Measurements from ENCODE around the gene ATP8B3. TPM values are rescaled to one million over a fixed set of nuclear protein-coding genes. Genes with fewer than 3 reads are reported as not detected.
A peak's percentile ranks its signal among the peaks of the same experiment; 100 is the strongest.
"Not testable (repeated sequence)": the region's sequence is repeated elsewhere in the genome, so short reads cannot be mapped to it uniquely, and the experiment has no call there.

ATP8B3 gene
- total RNA-seq, 1 donor from 2014 or later, result 0.89 TPM

GRCh38 chr19:1807030-1807694 is 4.9 kb downstream of the ATP8B3 start:
- DNase-seq, result no peak
- intact Hi-C loops (cut with micrococcal nuclease), result no loop called here
- no peak for ATAC-seq

DNA sequence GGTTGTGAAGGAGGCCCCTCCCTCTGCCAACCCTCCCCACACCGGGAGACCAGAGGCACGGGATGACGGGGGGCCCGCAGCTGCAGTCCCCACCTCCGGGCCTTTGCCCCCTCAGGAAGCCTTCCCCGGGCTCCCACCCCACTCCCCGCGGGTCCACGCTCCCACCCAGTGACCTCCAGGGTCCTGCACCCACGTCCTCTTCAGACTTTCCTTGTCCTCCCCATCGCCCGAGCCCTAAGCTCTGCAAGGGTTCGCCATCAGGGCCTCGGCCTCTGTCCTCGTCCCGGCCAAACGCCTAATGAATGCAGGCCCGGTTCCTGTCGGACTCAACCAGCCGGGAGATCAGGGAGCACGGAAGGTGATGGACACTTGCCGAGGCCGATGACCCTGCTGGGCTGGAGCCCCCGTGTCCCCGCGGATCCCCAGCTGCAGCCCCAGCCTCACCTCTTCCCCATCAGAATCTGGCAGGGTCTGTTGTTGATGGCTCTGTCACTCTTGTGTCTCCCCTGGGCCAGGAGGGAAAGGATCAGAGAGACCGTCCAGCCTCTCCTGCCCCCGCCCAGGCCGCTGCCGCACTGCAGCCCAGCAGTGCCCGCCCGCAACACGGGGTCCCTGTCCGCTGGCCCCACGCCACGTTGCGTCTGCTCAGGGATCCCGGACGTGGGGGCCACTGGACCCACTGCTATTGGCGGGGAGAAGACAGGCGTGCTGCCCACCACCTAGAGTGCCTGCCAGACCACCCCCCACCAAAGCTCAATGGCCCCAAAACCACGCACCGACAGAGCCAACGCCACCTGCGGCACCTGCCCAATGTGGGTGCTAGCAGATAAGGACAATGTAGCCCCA is 5.7 kb downstream of the ATP8B3 start:
- intact Hi-C loops (cut with micrococcal nuclease), result no loop called here
- ATAC-seq, result no peak
- no peak for DNase-seq

DNA sequence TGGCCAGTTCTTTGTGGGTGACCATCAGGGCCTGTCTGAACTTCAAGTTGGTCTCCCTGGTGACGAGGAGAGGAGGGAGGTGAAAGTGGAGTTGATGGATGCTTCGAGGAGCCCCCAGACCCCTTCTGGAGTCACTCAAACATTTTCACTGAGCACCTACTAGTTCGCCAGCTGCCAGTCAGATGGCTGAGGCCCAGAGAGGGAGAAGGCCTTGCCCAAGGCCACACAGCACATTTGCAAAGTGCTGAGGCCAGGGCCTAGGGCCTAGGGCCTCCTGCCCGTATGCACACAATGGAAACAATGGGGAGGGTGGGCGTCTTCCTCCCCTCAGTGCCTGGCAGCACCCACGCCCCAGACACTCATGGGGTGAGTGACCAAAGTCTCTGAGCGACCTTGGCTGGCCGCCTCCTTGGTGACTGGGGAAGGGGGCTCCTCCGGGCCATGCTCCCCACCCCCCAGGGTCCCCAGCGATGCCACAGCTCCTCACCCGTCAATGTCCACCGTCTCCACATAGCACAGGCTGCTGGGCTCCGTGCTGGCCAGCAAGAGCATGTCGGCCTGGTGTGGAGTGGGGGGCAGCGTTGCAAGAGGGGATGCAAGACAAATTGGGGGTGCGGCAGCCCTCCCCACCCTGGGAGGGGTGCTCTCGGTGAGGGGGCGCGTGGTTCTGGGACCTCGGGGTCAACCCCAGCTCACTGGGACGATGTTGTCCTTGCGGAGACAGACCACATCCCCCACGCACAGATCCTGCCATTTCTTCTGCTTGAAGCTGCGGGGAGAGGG is 6.5 kb downstream of the ATP8B3 start:
- ATAC-seq (no peak), DNase-seq (peak; percentile 18)
- intact Hi-C loops (cut with micrococcal nuclease), result no loop called here

DNA sequence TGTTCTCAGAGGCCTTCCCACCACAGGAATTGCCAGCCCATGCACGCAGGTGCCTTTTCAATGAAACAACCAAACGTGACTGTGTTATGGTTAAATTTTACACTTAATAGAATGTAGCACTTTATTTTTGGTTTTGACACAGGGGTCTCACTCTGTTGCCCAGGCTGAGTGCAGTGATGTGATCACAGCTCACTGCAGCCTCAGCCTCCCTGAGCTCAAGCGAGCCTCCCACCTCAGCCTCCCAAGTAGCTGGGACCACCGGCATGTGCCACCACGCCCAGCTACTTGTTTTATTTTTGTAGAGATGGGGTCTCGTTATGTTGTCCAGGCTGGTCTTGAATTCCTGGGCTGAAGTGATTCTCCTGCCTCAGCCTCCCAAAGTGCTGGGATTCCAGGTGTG is 7.2 kb downstream of the ATP8B3 start:
- intact Hi-C loops (cut with micrococcal nuclease), result no loop called here
- no peak for ATAC-seq
- no peak for DNase-seq

DNA sequence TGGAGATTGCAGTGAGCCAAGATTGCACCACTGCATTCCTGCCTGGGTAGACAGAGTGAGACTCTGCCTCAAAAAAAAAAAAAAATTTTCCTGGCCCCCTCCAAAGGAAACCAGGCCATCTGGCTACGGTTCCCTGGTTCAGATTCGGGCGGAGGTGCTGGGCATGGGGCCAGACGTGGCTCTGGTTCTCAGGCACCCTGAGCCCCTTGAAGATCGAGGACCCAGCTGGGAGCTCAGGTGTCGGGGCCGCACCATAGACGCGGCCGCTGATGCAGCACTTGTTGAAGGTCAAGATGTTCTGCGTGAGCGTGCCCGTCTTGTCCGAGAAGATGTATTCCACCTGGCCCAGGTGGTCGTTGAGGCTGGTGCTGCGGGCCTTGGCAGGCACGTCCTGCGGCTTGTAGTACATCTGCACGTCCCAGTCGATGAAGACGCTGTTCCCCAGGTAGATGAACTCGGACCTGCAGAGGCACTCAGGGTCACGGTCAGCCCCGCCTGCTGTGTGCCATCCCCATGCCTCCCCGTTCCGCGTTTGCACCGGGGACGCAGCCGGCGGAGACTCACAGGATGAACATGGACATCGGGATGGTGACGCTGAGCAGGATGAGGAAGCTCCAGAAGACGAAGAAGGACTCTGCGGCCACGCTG is 12.3 kb downstream of the ATP8B3 start:
- DNase-seq (no peak), ATAC-seq (no peak)
- intact Hi-C loops (cut with micrococcal nuclease), result no loop called here

DNA sequence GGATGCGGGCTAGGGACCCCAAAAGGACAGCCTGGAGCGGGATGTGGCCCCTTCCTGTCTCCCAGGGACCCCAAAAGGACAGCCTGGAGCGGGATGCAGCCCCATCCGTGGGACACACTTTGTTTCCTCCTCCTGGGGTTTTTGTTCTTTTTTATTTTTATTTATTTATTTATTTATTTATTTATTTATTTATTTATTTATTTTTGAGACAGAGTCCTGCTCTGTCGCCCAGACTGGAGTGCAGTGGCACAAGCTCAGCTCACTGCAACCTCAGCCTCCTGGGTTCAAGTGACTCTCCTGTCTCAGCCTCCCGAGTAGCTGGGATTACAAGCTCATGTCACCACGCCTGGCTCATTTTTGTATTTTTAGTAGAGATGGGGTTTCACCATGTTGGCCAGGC is 14.8 kb downstream of the ATP8B3 start:
- DNase-seq; intact Hi-C loops (cut with micrococcal nuclease); ATAC-seq: not testable (repeated sequence)

GRCh38 chr19:1796395-1797142 is 15.5 kb downstream of the ATP8B3 start:
- no peak for DNase-seq

DNA sequence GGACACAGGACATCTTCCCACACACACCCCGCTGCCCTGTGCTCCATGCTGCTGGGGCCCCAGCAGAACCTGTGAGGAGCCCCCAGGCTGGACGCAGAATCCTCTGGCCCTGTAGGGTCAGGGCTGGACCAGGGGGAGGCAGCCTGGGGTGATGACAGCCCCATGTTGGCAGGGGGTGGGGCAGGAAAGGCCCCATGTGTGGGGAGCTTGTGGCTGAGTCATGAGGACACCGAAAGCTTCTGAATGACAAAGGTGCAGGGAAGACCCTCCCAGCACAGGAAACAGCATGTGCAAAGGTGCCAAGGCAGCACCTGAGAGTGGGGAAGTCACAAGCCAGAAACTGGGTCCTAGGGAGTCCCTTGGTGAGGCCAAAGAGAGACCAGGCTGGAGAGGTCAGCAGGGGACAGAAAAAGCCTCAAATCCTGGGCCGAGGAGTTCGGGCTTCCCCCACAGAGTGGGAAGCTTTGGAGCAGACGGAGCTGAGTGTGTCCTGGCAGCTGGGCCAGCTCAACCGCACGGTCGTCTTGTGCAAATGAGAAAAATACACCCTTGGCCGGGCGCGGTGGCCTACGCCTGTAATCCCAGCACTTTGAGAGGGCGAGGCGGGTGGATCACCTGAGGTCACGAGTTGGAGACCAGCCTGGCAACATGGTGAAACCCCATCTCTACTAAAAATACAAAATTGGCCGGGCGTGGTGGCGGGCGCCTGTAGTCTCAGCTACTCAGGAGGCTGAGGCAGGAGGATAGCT is 17.5 kb downstream of the ATP8B3 start:
- intact Hi-C loops (cut with micrococcal nuclease), result no loop called here
- ATAC-seq (no peak), DNase-seq (no peak)

More at GRCh38 chr19:1796395-1797142, 15.5 kb downstream of the ATP8B3 start:
- ATAC-seq, result no peak
- intact Hi-C loops (cut with micrococcal nuclease), result no loop called here

DNA sequence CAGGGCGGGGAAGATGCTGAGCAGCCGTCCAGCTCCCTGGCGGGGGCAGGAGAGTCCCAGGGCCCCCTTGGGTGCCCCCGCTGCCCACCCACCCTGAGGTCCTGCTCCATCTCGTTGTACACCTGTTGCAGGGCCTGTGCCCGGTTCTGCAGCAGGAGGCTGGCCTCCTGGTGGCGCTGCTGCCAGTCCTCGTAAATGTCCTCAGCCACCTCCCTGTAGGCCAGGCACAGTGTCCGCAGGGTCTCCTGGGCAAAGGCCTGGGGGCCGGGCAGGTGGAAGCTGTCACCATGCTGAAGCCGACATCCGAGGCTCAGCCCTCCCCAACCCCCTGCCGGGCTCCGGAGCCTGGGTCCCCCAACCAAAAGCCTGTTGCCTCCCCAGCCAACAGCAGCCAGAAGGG is 20.2 kb downstream of the ATP8B3 start:
- no peak for ATAC-seq
- intact Hi-C loops (cut with micrococcal nuclease), result no loop called here
- DNase-seq, result no peak

GRCh38 chr19:1790054-1790792 is 21.9 kb downstream of the ATP8B3 start:
- intact Hi-C loops (cut with micrococcal nuclease), result no loop called here
- ATAC-seq, result no peak
- DNase-seq, result no peak

DNA sequence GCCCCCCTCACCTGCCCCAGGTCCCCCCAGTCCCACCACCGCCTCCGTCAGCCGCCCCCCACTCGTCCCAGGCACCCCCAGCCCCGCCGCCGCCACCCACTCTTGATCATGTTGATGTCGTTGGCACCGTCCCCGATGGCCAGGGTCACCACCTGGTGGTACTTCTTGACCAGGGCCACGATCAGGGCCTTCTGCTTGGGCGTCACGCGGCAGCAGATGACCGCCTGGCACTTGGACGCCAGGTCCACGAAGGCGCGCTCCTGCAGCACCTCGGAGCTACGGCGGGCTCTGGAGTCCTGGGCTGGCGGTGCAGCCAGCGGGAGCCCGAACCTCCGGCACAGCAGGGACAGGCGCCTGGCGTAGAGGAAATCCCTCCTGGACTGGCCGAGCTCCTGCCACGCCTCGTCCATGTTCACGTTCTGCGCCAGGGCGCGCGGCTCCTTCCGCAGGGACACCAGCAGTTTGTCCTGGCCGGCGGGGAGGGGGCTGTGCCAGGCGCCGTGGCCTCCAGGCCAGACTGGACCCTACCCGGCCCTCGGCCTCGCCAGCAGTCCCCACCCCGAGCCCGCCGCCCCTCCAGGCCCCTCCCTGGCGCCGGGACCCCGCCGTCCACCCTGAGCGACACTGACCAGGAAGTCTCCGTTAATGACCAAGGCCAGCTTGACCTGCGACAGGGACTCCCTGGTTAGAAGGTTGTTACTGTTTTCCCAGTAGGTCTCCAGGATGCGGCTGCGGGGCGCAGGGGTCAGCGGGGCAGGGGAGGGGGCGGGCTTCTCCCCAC is 22.6 kb downstream of the ATP8B3 start:
- no peak for ATAC-seq

DNA sequence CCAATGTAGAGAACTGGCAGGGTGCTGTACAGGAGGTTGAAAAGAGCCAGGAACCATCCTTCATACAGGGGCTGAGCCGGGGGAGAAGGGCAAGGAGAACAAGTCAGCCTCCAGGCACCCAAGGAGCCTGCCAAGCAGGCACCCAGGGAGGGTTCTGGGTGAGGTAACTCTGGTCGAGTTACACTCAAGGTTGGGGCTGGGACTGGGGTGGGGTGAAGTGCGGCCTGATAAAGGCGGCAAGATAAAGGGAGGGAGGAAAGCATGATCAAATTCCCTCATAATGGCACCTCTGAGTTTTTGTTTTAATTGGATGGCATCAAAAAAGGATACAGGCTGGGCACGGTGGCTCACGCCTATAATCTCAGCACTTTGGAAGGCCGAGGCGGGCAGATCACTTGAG is 25.0 kb downstream of the ATP8B3 start:
- no peak for ATAC-seq
- no peak for DNase-seq
- intact Hi-C loops (cut with micrococcal nuclease), result no loop called here

More for the DNA sequence above, 22.6 kb downstream of the ATP8B3 start:
- intact Hi-C loops (cut with micrococcal nuclease), result no loop called here
- no peak for DNase-seq

- intact Hi-C loops (cut with micrococcal nuclease), result no loop called here
- DNase-seq (no peak), ATAC-seq (no peak)
Observed at GRCh38 chr19:1786668-1787067, 25.4 kb downstream of the ATP8B3 start.

- ATAC-seq, result no peak
- intact Hi-C loops (cut with micrococcal nuclease), result no loop called here
Observed at GRCh38 chr19:1785310-1785709, 26.8 kb downstream of the ATP8B3 start.

GRCh38 chr19:1783874-1784273 is 28.2 kb downstream of the ATP8B3 start:
- no peak for ATAC-seq
- intact Hi-C loops (cut with micrococcal nuclease), result no loop called here
- no peak for DNase-seq

More at GRCh38 chr19:1785310-1785709, 26.8 kb downstream of the ATP8B3 start:
- no peak for DNase-seq

DNA sequence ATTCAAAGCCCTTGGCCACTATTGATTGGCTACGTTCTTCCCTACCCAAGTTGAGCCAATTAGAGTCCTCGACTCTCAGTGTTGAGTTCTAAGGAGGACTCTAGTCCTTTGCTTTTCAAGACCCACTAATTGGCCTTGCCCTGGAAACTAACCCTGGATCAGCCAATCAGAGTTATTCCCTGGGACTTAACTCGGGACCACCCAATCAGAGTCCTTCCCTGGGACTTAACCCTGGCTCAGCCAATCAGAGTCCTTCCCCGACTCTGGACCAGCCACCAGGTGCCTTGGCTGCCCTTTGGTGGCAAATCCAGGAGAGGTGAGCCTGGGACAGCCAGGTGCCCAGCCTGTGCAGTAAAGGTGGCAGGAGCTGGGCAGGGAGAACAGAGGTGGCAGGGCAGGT is 28.7 kb downstream of the ATP8B3 start:
- intact Hi-C loops (cut with micrococcal nuclease), result no loop called here
- DNase-seq, result no peak
- no peak for ATAC-seq

- intact Hi-C loops (cut with micrococcal nuclease), result no loop called here
- ATAC-seq (no peak), DNase-seq (no peak)
Observed at GRCh38 chr19:1782521-1782920, 29.6 kb downstream of the ATP8B3 start.
